GM15510 (cell line): Measurements from ENCODE around the gene ANKRD60.

Source experiments
- POLR2A ChIP-seq: IDR thresholded peaks from 3 replicates; pipeline ENCODE4 v1.6.1; 2011; ENCODE audit warnings: borderline replicate concordance; ENCODE audit not compliant: insufficient read length; ENCODE audit errors: extremely low read depth

ANKRD60 gene, protein sequence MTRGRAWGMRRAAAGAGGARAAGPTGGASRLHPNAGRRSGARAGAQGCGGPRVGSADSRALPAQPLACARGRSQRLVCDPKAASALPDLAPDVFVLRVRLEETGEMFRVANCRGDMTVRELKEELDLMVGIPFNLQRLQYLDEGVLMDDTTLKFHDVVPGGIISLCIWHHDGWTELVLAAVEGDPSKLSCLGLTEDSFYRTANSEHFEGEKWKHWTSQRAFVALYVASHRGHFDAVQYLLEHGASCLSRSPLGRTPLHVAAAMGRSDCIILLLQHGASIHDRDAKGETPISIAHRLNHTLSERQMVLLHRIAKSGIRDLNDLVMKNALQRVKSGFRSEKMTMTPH

DNA sequence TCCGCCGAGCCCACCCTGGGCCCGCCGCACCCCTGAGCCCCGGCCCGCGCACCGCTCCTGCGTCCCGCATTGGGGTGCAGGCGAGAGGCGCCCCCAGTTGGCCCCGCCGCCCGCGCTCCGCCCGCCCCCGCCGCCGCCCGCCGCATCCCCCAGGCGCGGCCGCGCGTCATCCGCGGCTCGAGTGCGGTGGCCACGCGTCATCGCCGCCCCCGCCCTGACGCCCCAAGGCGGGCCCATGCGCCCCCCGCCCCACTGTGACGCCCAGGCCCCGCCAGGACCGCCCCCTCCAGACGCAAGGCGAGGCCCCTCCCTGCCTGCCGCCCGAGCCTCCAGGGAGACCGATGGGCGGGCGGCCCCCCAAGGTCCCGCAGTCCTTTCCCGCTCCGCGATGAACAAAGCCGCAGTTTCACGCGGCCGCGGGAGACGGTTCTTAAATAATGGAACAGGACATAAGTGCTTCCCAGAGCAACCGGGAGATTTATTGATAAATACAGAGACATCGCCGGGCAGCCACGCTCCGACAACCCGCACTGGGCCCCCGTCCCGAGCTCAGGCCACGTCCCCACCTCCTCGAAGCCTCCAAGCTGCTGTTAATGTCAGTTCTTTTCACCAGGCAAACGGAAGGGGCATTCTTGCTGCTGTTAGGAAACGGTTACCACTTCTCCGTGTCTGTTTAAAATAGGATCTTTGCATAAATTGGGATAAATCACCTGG lies at the start of gene ANKRD60:
Gene ANKRD60 (minus strand): TSS at position 170 of the 714 bp plus-strand sequence. CDS start 0 bp downstream, at position 170.
- TF ChIP-seq POLR2A: no peak

DNA sequence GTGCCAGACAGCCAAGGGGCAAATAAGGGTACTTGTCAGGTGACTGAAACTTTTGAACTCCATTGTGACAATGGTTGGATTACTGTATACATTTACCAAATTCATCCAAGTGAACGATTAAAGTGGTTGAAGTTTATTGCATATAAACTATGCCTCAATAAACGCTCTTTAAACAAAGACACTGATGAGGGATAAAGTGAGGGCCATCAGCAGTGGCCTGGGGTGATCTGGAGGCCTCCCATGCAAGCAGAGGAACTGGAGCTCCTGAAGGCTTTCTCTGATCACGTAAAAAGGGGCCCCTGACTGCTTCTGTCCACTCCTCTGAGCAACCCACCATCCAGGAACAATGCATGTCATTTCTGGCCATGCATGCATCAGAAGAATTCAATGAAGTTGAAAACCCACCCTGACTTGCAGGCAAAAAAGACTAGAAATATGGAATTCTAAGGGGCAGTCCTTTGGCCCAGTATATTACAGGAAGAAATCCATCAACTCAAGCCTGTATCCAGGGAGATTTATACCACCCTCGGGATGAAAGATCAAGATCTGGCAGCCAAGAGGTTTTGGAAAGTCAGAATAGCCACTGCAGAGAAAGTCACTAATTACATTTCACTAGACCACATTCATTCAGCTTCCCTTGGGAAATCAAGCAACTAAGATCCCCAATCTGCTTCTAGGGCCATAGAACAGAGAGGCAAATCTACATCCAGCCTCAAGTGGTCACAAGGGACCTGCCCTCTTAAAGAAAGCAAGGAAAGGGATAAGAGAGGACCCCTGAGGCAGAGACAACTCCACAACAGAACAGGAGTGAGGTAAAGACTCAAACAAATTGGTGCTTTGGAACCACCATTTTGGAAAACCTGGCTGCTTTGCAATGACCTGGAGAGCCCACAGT lies 49.4 kb upstream of the ANKRD60 start:
- no peak for TF ChIP-seq POLR2A

DNA sequence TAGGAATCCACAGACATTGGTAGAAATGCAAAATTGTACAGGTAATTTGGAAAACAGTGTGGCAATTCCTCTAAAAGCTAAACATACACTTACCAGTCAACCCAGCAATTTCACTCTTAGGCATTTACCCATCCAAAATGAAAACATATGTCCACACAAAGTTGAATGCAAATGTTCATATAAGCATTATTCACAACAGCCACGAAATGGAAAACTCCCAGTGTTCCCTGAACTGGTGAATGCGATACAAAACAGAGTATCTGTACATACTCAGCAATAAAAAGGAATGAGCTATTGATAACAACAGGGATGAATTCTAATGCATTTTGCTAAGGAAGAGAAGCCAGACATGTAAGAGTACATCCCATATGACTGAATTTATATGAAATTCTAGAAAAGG lies 48.7 kb upstream of the ANKRD60 start:
- TF ChIP-seq POLR2A: no peak

DNA sequence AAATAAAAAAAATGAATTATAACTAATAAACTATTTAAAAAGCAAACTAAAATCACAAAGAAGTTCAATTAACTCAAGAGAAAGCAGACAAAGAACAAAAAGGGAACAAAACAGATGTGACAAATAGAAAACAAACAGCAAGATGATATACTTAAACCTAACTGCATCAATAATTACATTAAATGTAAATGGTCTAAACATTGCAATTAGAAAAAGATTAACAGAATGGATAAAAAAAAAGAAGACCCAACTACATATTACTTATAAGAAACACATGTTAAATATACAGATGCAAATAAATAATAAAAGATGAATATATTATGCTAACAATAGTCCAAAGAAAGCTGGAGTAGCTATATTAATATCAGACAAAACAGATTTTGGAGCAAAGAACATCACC lies 45.9 kb upstream of the ANKRD60 start:
- no peak for TF ChIP-seq POLR2A

DNA sequence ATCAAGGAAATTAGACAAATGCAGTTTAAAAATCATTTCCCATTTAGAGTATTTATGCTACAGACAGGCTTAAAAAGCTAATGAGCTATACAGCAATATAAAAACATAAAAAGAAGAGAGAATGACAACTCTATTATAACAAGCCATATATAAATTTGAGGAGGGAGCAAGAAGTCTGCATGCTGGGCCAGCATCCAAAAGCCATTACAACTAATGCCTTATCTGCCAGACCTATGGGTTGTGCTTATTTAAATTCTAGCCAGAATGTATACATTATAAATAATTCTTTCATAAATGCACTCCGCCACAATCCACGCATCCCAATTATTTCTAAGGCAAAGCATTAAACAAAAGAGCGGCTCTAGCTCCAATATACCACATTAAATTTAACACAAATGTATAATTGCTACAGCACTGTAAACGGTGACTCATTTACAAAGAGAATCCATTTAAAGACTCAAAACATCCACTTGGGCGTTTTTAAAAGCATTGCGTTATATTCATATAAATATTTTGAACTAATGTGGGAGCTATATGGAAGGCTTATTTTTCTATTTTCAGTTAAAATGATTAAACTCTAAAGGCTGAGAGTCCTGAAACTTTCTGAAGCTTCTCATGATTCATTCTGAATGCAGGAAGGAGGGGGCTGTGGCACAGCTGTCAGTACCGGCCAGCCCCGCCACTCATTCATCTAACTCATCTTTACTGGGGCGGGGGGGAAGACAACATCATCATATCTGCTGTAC lies 43.3 kb upstream of the ANKRD60 start:
- no peak for TF ChIP-seq POLR2A

DNA sequence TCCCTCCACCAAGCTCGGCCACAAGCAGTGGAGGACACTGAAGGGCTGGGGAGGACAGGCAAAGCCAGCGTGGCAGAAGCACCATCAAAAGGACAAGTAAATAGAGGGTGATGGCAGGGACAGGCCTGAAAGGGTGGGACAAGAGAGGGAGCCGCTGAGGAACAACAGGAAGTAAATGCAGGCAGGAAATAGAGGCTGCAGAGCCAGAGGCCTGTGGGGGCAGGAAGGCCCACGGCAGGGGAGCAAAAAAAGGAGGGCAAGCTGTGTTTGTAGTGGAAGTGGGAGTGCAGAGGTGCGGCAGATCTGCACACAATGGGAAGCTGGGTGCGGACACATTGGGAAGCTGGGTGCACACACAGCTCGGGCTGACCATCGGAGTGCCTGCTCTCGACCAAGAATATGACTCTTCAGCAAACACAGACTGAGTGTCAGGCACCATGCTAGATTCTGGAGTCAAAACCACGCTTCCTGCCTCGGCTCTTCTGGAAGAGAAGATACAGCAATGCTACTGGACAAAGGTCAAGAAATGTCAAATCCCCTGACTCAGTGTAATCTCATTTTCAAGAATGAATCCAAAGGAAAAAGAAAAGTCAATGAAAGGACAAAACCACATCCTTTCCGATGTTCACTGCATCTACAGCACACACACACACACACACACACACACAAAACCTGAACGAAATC lies 40.6 kb upstream of the ANKRD60 start:
- no peak for TF ChIP-seq POLR2A

DNA sequence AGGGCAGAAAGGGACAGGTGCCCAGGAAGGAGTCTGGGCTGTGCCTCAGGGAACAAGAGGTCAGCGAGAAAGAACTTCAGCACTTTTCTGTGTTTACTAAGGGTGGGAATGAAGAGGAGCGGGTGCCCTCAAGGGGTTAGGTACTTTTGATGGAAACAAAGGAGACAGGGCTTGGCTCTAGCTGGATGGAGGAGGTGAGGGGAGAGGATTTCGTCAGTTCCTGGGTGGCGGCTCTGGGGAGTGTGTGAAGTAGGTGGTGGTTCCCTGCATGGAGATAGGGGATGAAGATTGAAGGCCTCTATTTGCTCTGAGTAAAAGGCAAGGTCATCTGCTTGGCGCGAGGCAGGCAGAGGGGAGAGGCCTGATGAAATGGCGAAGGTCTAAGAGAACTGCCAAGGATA lies 40.0 kb upstream of the ANKRD60 start:
- TF ChIP-seq POLR2A: no peak

DNA sequence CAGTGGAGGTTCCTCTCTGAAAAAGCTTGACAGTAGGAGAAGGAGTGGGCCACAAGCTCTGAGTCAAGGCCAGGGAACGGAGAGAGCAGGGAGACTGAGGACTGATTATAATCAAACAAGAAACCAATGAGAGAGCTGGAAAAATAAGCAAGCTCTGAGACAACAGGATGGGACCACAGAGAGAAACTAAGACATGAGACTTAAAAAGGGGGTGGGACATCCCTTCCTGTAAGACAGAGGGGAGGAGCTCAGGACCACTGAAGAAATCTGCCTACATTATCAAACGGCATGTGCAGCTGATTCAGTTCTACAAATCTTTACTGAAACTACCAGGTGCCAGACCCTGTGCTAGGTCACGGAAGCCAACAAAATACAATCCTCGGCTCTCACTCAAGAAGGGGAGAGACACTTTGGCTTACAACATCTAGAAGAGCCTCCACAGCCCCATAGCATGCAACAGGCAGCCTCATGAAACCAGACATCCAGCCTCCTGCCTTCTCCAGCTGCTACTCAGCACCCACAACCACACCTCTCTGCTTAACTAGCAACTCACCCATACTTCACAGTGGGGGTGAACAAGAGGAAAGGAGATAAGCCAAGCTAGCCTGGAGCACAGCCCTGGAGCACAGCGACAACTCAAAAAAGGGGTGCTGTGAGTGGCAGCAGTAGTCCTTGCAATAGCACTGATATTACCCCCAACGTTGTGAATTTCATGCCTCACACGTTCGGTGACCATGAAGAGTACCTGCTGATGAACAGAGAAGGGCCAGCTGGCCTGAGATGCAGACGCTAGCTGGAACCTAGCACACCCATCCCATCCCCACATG lies 39.1 kb upstream of the ANKRD60 start:
- no peak for TF ChIP-seq POLR2A

DNA sequence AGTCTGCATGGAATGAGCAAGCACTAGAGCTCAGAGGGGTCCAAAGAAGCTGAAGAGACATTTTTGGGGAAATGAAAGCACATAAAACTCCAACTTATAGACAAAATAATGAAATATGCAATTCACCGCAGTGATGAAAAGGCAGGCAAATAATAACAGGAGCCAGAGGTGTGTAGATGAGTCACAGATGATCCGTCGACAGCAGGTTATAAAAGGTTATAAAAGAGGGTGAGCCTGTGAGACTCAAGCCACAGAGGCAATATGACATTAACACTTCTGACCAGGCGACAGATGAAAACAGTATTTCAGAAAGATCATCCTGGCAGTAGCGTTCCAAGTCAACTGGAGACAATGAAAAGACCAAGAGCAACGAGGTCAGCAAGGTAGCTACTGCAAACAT lies 35.8 kb upstream of the ANKRD60 start:
- TF ChIP-seq POLR2A: no peak

DNA sequence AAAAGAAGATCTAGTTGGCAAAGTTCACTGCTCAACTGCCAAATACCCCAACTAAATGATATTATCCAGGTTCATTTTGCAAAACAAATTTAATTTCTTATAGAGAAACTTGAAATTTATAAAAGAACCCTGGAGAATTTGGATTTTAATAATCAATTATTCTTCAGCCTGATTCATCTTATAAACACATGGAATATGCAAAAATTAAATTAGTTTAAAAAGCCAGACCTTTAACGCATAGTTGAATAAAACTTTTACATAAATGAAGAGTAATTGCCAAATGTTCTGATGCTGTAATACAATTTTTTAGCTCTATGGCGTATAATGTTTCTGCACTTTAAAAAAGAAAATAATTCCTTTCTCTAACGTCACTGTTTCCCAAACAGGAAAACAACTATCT lies 33.2 kb upstream of the ANKRD60 start:
- no peak for TF ChIP-seq POLR2A

DNA sequence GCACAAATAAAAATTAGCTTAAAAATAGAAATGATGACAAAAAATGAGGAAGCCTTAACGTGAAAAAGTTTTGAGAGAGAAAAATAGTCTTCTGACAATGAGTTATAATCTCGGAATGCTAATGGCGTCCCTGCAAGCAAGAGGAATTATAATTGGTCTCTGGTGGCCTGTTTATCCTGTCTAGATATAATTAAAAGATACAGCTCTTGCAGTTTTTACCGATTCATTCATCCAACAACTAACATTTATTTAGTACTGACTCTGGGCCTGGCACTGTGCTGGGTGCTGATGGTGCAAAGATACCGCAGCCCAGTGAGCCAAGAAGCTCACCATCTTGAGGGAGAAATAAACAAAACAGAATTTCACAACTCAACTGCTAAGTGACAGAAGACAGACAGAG lies 31.6 kb upstream of the ANKRD60 start:
- no peak for TF ChIP-seq POLR2A

DNA sequence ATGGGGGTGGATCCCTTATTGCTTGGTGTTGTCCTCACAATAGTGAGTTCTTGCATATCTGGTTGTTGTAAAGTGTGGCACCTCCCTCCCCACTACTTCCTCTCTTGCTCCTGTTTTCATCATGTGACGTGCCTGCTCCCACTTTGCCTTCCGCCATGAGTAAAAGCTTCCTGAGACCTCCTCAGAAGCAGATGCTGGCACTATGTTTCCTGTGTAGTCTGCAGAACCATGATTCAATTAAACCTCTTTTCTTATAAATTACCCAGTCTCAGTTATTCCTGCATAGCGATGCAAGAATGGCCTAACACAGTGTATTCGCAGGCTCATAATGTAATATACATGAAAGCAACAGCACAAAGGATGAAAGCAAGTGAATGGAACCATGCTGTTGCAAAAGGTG lies 28.4 kb upstream of the ANKRD60 start:
- no peak for TF ChIP-seq POLR2A

DNA sequence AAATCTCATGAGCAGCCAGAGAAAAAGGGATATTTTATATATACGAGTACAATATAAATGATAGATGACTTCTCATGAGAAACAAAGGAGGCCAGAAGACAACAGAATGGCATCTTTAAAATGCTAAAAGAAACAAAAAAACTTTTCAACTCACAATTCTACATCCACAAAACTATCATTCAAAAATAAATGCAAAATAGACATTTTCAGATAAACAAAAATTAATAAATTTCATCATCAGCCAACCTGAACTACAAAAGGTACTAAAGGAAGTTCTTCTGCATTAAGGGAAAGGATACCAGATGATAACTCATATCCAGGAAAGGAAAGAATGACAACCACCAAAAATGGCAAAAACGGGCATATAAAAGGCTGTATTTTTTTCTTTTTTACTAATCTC lies 27.9 kb upstream of the ANKRD60 start:
- TF ChIP-seq POLR2A: no peak
